NCI-H2081 (cell line): ENCODE measurements around the gene CLCN2.
A peak's percentile ranks its signal among the peaks of the same experiment; 100 is the strongest.

ENCODE experiments used
- DNase-seq, 2 experiments: peaks; one replicate each; lab custom pipeline; 2025; lab: John Stamatoyannopoulos, UW

CLCN2 gene

DNA sequence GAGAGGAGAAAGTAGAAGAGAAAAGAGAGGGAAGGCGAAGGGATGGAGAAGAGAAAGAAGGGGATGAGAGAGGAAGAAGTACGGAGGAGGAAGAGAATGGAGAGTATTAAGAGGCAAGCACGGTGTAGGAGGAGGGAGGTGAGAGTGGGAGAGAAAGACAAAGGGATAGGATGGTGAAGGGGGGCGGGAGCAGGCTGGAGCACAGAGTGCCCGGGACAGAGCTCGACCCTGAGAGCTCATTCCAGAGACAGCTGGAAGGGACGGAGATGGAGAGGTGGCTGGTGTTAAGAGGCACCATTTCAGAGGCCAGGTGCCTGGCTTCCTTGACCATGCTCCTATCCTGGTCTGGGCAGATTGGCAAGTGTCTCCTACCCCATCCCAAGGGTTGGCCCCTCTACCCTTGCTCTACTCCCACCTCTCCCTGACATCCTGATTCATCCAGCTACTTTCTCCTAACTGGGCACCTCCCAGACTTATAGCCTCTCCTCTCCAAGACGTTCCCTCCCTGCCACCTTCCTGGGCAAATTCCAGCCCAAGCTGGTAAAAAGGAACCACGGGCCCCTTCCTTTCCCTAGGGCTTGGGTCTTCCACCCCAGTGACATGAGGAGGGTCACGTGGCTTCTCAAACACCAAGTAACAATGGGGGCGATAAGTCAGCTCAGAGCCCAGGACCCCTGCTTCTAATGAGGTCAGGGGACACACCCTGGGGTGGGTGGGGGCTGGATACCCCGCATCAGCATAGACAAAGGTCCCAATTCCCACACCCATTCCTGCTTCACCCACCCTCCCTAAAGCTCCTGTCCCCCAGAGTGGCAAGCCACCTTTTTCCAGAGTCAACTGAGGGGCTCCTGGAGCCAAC is 1.1 kb downstream of the CLCN2 start:
- no peak for DNase-seq

GRCh38 chr3:184359610-184360009 is 1.8 kb downstream of the CLCN2 start:
- no peak for DNase-seq

GRCh38 chr3:184358921-184359350 is 2.5 kb downstream of the CLCN2 start:
- no peak for DNase-seq

DNA sequence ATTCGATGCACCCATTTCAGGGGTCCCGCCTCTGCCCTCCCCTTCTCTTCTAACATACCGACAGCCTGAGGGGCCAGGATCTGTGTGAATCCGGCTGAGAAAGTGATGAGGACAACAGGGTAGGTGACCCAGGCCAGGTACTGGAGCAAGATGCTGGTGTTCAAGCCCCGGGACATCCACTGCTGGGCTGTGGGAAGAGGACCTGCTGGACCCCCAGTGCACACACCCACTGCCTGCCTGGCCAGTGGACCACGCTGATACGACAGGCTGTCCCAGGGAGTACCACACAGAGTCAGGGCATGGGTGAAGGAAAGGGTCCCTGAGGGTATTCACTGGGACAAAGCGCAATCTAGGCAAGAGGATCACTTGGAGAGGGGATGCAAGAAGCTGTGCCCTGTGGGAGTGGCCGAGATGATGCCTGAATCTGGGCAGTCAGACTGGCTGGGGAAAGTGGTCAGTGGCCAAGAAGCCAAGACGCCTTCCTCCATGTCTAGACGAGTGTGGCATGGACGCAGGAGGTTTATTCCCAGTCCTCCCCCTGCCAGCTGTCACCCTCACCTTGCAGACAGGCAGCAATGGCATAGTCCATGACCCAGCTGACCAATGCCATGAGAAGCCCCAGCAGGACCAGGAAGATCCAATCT is 3.2 kb downstream of the CLCN2 start:
- DNase-seq, result no peak

- no peak for DNase-seq
Observed at GRCh38 chr3:184357248-184358123, 3.9 kb downstream of the CLCN2 start.

DNA sequence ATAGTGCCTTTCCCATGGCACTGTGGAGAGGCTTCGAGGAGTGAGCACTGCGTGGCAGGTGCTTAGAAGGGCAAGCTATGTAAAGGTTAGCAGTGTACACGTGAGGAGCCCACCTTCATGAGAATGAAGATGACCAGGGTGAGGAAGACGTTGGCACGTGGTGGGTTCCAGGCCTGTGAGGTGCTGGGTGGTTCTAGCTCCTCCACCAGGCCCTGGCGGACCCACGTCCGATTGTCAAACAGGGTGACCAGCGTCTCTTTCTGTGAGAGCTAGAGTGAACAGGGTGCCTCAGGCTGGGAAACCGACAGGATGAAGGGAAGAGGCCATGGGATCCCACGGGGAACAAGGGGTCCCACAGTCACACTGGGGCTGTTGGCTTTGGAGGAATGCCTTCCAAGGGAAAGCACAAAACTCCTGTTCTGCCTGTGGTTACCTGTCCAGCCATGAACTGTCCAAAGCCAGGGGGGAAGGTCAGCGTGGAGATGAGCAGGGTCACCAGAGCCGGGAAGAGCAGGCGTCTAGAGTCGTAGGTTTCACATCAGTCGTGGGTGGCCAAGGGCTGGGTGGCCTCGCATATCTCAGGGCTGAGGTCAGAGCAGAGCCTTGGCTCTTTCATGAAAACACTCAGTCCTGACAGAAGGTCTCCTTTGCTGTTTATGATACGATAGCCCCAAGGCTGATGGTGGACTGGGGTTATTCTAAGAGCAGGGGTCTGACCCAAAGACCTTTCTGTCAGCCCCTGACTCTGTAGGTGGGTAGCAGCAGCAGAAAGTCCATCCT is 6.0 kb downstream of the CLCN2 start:
- DNase-seq, result no peak

DNA sequence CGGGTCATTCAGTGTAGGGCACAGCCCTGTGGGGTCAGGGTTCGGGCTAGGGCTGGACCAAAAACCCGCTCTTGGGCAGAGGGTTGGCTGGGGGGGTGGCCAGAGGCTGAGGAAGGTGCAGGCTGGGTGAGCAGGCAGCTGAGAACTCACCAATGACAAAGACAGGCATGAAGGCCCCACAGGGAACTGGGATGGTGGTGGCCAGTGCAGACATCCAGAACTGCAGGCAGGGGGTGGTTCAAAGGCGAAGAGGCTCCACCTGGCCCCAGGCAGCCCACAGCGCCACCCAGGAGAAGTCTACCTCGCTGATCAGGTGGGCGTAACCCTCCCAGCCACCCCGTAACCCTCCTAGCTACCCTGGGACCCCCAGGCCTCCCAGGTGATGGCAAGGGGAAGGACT is 6.7 kb downstream of the CLCN2 start:
- no peak for DNase-seq

DNA sequence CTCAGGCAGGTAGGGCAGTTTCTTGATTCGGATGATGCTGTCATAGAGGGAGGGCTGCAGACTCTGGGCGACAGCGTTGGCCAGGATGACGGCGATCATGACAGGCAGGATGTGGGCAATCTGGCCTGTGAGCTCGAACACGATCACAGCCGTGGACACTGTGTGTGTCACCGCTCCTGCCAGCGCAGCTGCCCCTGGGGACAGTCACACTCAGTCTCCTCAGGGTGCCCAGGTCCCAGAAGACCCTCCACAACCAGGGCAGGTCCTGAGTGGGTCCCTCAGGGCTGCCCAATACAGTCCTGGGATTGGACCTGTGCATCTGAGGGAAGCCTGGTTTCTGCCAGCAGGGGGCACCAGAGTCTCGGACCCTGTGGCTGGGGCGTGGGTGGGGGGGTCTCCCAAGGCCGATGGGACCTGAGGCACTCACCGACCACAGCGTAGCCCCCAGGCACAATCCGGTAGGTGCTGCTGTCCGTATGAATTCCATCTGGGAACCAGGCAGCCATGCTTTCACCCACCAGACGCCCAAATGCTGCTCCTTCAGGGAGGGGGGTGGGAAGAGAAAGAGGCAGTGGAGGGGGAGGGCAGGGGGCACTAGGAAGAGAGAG is 7.2 kb downstream of the CLCN2 start:
- DNase-seq, result peak; percentile 20 to 44

- no peak for DNase-seq
Observed at GRCh38 chr3:184353546-184353941, 7.9 kb downstream of the CLCN2 start.

- DNase-seq, result no peak
Observed at GRCh38 chr3:184352897-184353545, 8.4 kb downstream of the CLCN2 start.

DNA sequence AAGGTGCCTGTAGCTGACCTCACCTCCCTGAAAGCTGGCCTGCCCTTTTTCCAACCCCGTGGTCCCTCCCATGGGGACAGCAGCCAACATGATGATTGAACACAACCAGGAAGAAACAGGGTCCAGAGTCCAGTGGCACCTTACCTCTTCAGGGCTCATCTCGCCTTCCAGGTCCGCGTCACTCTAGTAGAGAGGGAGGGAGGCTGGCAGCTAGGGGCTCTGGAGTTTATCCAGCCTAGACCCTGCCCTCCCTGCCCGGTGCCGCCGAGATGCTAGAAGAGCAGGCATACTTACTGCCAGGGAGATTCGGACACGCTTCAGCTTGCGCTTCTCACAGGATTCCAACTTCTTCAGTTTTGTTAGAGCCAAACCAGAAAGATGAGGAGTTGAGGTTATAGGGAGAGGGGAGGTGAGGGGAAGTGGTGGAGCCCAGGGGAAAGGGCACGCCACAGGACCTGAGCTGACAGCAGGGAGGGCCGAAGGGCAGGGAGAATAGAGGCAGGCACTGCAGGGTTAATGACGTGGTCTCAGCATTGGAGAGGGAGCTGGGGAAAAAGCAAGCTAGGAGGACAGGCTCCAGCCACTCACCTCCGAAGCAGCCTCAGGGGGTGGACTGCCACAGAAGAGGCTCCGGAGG is 9.1 kb downstream of the CLCN2 start:
- no peak for DNase-seq

DNA sequence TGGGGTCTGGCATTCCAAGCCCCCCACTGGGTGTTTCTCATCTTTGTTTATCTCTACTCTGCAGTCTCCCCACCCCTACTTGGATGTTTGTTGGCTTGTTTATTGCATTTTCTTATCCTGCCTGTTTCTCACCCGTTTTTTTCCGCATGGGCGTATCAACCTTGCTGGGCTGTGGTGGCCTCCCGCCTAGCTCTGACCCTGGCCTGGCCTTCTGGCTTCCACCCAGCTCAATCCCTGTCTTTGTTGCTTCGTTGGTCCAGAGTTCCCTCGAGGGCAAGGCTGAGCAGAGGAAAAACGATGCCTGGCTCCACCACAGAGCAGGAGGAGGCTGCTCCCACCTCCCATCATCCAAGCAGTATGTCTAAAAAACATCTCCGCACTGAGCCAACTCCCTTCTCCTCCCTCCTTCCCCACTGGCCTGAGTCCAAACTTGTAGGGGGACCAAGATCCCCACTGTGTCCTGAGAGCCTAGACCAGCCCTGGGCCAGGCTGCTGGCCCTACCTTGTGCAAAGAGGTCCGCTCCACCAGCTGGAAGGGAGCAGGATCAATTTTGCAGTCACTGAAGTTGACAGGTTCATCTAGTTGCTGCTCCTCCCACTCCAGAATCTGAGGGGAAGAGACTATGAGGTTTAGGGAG is 9.8 kb downstream of the CLCN2 start:
- DNase-seq, result no peak

- no peak for DNase-seq
Observed at GRCh38 chr3:184350618-184351017, 10.8 kb downstream of the CLCN2 start.

GRCh38 chr3:184349563-184350470 is 11.6 kb downstream of the CLCN2 start:
- DNase-seq, result no peak

- DNase-seq, result no peak
Observed at GRCh38 chr3:184348057-184348382, 13.4 kb downstream of the CLCN2 start.

DNA sequence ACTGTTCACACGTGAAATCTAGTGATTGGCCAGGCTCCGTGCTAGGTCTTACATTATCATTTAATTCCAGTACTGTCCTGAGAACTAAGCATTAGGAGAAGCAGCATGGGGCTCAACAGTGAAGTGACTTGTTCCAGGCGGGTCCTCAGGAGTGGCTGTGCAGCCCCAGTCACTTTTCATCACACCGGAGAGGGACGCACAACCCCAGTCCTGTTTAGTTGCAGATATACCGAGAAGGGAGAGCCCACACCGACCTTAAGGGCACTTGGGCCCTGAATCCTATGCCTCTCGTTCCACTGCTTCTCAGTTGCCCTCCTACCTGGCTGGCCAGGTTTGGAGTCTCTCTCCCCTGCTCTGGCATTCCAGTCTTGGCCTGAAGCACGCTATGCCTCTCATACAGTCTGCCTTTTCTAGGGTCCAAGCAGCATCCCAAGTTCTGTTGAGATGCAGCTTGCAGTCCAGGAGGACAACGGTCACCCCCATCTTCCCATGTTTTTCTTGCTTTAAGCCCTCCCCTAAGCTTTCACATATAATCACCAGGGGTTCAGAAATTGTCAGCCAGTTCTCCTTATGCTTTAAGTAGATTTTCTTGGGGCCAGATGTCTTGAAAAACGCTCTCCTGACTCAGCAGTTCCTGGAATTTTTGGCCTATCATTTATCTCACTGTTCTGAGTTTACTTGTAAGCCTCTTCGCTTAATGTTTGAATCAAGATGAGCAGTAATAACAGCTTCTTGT is 13.9 kb downstream of the CLCN2 start:
- no peak for DNase-seq

- DNase-seq, result no peak
Observed at GRCh38 chr3:184346480-184347190, 14.8 kb downstream of the CLCN2 start.
